ENCODE measurements around the gene UBE2I. TPM values are rescaled to one million over a fixed set of nuclear protein-coding genes. Genes with fewer than 3 reads are reported as not detected.
"Not testable (repeated sequence)": the region's sequence is repeated elsewhere in the genome, so short reads cannot be mapped to it uniquely, and the experiment has no call there.

The UBE2I gene
- total RNA-seq, 2 experiments from 2014 or later, result 245 to 254 TPM

DNA sequence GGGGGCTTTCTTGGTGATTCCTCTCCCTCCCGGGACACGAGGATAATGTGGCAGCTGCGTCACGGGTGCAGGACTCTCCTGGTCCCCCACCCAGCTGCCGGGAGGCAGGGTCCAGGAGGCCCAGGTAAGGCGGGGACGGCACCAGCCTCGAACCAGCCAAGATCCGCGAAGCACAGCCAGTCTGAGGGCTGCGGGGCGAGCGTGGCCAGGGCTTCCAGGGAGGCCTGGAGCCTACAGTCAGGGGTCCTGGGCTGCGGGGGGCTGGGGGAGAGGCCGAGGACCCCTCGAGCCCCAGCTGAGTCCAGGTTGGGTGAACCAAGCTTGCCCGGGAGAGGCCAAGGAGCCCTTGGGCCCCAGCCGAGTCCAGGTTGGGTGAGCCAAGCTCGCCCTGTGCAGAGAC, 43.6 kb upstream of the UBE2I start:
- H3K27ac Mint-ChIP-seq, result no peak overlapping the region
- ChIA-PET POLR2A (no interaction called here), CTCF (no interaction called here)
- TF ChIP-seq, protein P1, sequence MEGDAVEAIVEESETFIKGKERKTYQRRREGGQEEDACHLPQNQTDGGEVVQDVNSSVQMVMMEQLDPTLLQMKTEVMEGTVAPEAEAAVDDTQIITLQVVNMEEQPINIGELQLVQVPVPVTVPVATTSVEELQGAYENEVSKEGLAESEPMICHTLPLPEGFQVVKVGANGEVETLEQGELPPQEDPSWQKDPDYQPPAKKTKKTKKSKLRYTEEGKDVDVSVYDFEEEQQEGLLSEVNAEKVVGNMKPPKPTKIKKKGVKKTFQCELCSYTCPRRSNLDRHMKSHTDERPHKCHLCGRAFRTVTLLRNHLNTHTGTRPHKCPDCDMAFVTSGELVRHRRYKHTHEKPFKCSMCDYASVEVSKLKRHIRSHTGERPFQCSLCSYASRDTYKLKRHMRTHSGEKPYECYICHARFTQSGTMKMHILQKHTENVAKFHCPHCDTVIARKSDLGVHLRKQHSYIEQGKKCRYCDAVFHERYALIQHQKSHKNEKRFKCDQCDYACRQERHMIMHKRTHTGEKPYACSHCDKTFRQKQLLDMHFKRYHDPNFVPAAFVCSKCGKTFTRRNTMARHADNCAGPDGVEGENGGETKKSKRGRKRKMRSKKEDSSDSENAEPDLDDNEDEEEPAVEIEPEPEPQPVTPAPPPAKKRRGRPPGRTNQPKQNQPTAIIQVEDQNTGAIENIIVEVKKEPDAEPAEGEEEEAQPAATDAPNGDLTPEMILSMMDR (IDR thresholded peaks at IDR 0.05), result no peak
- H3K4me3 Mint-ChIP-seq, result no peak overlapping the region
- peaks cover 9% of the 10 kb centered on the region for H3K27me3 Mint-ChIP-seq
- intact Hi-C loops (cut with micrococcal nuclease), result no loop called here
- H3K36me3 Mint-ChIP-seq (ENCODE audit: low read depth), result no peaks in the 10 kb centered on the region
- peaks cover 4% of the 10 kb centered on the region for H3K9me3 Mint-ChIP-seq
- ATAC-seq (no peak), DNase-seq (no peak)
- H3K4me1 Mint-ChIP-seq (ENCODE audit: low read depth), result no peaks in the 10 kb centered on the region

DNA sequence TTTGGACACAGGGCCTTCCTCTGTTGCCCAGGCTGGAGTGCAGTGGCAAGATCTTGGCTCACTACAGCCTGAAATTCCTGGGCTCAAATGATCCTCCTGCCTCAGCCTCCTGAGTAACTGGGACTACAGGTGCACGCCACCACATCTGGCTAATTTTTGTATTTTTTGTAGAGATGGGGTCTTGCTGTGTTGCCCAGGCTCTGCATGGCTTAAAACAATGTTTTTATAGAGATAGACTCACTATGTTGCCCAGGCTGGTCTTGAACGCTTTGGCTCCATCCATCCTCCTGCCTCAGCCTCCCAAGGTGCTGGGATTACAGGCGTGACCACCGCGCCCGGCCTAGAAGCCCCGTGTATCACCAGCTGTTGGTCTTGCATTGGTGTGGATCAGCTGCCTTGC, 40.0 kb upstream of the UBE2I start:
- H3K4me3 Mint-ChIP-seq; H3K4me1 Mint-ChIP-seq (ENCODE audit: low read depth); H3K27ac Mint-ChIP-seq; intact Hi-C loops (cut with micrococcal nuclease); H3K9me3 Mint-ChIP-seq; H3K36me3 Mint-ChIP-seq (ENCODE audit: low read depth); CTCF ChIA-PET; DNase-seq; ATAC-seq; H3K27me3 Mint-ChIP-seq: not testable (repeated sequence)
- POLR2A ChIA-PET, result interaction anchor here (0.7 kb wide), 1 partner anchor 8 kb away, joined by 3 read pairs; no protein-coding TSS in a partner anchor

DNA sequence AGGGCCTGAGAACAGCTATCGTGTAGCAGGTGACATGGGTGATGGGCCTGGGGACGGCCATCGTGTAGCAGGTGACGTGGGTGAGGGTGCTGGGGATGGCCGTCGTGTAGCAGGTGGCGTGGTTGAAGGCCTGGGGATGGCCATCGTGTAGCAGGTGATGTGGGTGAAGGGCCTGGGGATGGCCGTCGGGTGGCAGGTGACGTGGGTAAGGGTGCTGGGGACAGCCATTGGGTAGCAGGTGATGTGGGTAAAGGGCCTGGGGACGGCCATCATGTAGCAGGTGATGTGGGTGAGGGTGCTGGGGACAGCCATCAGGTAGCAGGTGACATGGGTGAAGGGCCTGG, 38.1 kb upstream of the UBE2I start:
- Mint-ChIP-seq H3K4me1 (ENCODE audit: low read depth) (no peaks in the 10 kb centered on the region), H3K27ac (no peak overlapping the region), H3K36me3 (ENCODE audit: low read depth) (no peaks in the 10 kb centered on the region), H3K9me3 (no peaks in the 10 kb centered on the region), H3K4me3 (no peak overlapping the region), H3K27me3 (peaks cover 14% of the 10 kb centered on the region)
- no peak for ATAC-seq
- TF ChIP-seq, protein P1 (IDR thresholded peaks at IDR 0.05), result no peak
- DNase-seq, result no peak
- ChIA-PET CTCF (no interaction called here), POLR2A (interaction anchor here (0.7 kb wide), 1 partner anchor 305 kb away, joined by 3 read pairs; no protein-coding TSS in a partner anchor)
- intact Hi-C loops (cut with micrococcal nuclease), result no loop called here

GRCh38 chr16:1271724-1272413, 37.6 kb upstream of the UBE2I start:
- H3K27ac Mint-ChIP-seq; intact Hi-C loops (cut with micrococcal nuclease); CTCF ChIA-PET; H3K36me3 Mint-ChIP-seq (ENCODE audit: low read depth); H3K9me3 Mint-ChIP-seq; ATAC-seq; H3K4me3 Mint-ChIP-seq; DNase-seq; H3K4me1 Mint-ChIP-seq (ENCODE audit: low read depth): not testable (repeated sequence)
- POLR2A ChIA-PET, result interaction anchor here (0.7 kb wide), 1 partner anchor 305 kb away, joined by 3 read pairs; no protein-coding TSS in a partner anchor
- peaks cover 14% of the 10 kb centered on the region for H3K27me3 Mint-ChIP-seq

- Mint-ChIP-seq H3K4me3 (no peak overlapping the region), H3K27me3 (peaks cover 15% of the 10 kb centered on the region), H3K9me3 (no peaks in the 10 kb centered on the region), H3K36me3 (ENCODE audit: low read depth) (no peaks in the 10 kb centered on the region), H3K27ac (no peak overlapping the region), H3K4me1 (ENCODE audit: low read depth) (no peaks in the 10 kb centered on the region)
- ATAC-seq (no peak), DNase-seq (no peak)
- intact Hi-C loops (cut with micrococcal nuclease), result no loop called here
- TF ChIP-seq, protein P1 (IDR thresholded peaks at IDR 0.05), result no peak
- POLR2A ChIA-PET, result no interaction called here
- CTCF ChIA-PET, result no interaction called here
Measured at GRCh38 chr16:1272453-1273198, 36.8 kb upstream of the UBE2I start.

GRCh38 chr16:1273816-1274215, 35.6 kb upstream of the UBE2I start:
- H3K27ac Mint-ChIP-seq, result no peak overlapping the region
- ATAC-seq, result no peak
- no peaks in the 10 kb centered on the region for H3K36me3 Mint-ChIP-seq (ENCODE audit: low read depth)
- DNase-seq, result no peak
- TF ChIP-seq, protein P1 (IDR thresholded peaks at IDR 0.05), result no peak
- no peak overlapping the region for H3K4me3 Mint-ChIP-seq
- peaks cover 17% of the 10 kb centered on the region for H3K27me3 Mint-ChIP-seq
- intact Hi-C loops (cut with micrococcal nuclease), result no loop called here
- no peaks in the 10 kb centered on the region for H3K9me3 Mint-ChIP-seq
- ChIA-PET CTCF (no interaction called here), POLR2A (no interaction called here)
- H3K4me1 Mint-ChIP-seq (ENCODE audit: low read depth), result no peaks in the 10 kb centered on the region

Data from activated CD8-positive, alpha-beta T cell treated with anti-CD3 and anti-CD28 coated beads for 36 hours (primary cell).